NCI-H748 (cell line): Measurements from ENCODE around the gene STPG1.

Source experiments
- DNase-seq: peaks from one replicate; lab custom pipeline; 2025; ENCODE audit not compliant: unreplicated experiment; lab: John Stamatoyannopoulos, UW

STPG1 gene

DNA sequence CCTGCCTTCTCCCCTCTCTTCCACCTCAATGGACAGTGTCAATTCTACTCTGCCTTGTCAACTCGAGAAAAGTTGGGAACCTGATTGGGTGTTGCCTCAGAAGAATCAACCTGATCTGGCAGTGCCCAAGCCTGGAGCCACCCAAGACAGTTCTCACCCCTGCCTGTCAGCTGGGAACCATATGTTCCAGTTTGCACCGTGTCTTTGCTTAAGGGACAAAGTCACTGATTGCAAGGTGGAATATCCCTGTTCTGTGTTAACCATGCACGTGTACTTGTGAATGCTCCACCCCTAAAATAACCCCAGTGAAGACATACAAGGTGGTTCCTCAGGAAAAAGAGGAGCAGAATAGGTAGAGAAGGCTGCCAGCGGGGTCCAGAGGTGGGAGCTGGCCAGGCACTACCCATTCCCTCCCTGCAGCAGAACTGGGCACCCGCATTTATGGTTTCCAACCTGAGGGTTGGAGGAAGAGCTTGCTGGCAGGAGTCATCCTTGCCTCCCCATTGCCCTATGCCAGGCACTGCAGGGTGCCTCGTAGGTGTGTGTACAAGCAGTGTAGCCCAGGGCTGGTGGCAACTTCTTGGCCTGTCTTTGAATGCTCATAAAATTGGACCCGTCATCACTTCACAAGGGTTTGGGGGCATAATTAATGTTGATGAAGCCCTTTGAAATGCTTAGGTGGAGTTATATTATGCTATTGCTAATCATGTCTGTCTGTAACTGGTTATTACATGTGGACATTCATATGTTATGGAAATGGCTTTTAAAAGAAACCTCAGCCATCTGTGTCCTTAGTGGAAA is 13.4 kb upstream of the STPG1 start:
- no peak for DNase-seq

GRCh38 chr1:24425922-24426321 is 12.3 kb upstream of the STPG1 start:
- DNase-seq: no peak

DNA sequence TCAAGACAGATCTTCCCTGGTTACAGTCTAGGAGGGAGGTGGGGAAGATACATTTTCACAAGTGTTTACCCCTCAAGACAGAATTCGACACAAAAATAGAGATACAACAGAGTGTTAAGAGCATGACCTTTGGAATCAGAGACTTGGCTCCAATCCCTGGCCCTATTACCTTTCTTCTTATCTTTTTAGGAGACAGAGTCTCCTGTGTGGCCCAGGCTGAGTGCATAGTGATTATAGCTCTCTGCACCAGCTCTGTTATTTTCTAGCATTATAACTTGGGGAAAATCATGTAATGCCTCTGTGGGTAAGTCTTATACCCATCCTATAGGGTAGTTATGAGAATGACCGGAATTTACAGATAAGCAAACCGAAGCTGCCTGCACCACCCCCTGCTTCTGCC is 11.9 kb upstream of the STPG1 start:
- no peak for DNase-seq

GRCh38 chr1:24424990-24425389 is 11.4 kb upstream of the STPG1 start:
- no peak for DNase-seq

- DNase-seq: no peak
Measured at GRCh38 chr1:24424207-24424606, 10.6 kb upstream of the STPG1 start.

DNA sequence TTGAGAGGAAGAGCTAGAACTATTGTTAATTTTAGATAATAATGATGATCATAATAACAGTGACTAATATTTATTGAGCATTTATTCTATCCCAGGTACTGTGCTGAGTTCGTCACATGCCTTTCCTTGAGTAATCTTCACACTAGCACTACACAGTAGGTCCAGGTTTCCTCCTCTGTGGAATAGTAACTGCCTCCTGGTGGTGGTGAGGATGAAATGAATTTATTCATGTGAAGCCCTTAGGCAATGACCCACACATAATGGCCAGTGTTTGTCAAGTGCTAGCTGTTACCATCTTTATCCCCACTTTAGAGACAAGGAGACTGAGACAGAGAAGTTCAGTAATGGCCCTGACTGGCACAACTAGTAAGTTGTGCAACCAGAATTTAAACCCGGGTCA is 7.9 kb upstream of the STPG1 start:
- DNase-seq: no peak

DNA sequence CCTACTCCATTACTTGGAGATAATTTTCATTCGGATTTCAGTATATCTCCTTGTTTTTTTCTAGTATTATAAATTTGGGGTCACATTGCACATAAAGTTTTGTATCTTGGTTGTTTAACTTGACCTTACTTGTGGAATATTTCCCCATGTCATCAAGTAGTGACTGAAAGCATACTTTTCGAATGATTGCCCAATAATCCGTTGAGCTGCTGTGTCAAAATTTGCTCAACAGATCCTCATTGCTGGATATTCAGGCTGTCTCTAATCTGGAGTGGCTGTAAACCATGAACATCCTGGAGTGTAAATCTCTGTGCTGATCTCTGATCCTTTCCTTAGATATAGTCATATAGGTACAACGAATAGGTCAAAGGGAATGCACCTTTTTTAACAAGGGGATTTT is 7.0 kb upstream of the STPG1 start:
- DNase-seq: no peak

DNA sequence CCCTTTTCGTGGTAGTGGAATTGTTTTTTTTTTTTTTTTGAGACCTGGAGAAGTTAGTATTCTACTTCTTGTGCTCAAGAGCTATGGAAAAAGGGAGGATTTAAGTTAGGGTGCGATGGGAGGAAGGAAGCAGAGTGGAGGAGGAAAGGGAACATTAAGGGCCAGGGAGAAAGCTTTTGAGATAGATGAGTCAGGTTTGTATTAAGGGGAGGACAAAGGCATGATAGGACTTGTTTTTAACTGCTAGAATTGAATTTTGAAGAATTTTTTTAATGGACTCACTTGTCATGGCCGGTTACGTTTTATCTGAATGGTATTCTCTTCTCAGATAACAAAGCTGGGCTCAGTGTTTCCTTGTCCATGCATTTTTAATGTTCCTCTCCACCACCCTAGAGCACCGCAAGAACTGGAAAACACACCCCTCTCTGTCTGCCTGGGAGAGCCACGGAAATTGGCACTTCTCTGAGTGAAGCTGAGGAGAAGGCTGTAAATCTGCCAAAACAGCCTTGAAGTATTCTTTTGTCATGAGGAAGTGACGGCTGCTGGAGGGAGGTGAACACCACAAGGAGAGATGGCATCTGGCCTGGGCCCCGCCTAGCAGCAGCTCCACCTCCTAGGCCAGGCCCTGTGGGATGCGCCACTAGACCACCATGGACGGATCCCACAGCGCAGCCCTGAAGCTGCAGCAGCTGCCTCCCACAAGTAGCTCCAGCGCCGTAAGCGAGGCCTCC is 5.5 kb upstream of the STPG1 start:
- no peak for DNase-seq

GRCh38 chr1:24417681-24418080 is 4.1 kb upstream of the STPG1 start:
- no peak for DNase-seq

DNA sequence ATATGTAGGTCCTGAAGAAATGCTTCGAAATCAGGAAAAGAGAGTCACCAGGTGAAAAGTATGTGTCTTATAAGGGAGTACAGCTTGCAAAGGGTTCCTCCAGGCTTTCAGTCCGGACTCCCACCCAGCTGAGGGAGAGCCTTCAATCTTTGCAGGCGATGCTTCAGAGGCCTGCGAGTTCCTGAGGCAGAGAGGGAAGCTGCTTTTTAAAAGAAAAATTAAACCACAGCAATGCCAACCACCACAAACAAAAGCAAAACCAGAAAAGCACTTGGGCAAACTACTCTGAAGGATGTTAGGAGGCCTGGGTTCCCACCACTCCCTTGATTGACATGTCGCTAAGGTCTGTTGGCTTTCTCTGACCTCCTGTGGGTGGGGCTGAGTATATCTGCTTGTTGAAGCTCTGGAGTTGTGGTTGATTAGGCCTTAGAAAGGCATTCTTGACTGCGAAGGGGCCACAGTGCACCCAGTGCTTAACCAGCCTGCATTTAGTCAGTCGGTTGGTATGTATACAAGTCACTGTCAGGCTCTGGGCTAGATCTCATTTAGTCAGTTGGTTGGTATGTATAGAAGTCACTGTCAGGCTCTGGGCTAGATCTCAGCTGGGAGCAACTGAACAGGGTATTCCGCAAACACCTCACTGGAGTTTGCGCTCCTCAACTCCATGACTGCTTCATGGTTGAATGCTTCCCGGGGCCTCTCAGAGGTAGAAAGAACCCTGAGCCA is 3.2 kb upstream of the STPG1 start:
- peak; percentile 11 for DNase-seq

DNA sequence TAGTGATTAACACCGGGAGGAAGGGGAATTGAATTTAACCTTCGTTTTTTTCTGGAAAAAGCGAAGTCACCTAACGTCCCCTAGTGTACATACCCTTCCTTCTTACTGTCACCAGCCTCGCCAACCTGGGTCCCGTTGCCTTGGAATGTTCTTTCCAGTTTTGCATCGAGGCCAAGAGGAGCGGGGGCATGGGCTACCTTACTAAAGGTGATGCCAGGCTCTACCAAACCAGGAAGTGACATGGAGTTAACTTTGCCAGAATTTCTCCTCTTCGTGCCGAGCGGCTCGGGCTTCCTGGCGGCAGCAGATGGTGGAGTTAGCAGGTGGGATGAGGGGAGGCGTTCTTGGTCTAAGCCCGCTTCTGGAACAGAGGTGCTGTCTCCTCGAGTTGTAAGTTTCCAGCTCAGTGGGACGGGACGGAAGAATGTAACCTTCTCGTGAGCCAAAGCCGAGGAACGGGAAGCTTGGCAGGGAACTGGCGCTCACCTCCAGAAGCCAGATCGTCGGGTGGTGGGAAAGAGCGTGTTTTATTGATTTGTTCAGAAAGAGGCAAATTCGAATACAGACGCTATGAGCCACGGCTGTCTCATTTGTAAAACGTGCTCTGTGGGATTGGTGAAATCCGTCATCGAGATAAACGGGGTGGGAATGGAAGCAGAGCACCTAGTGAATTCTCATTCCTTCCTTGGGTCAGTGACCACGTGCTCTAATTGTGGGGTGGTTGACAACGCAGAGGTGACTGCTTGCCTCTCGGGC is 2.5 kb upstream of the STPG1 start:
- DNase-seq: peak; percentile 50

GRCh38 chr1:24415334-24415909 is 1.8 kb upstream of the STPG1 start, which contains the start of gene NIPAL3:
NIPAL3 (plus strand) TSS chr1:24415802; CDS start chr1:24419548, 3,746 bp downstream.
- peak; percentile 98 for DNase-seq

- DNase-seq: no peak
Measured at GRCh38 chr1:24414775-24415333, 1.3 kb upstream of the STPG1 start.

DNA sequence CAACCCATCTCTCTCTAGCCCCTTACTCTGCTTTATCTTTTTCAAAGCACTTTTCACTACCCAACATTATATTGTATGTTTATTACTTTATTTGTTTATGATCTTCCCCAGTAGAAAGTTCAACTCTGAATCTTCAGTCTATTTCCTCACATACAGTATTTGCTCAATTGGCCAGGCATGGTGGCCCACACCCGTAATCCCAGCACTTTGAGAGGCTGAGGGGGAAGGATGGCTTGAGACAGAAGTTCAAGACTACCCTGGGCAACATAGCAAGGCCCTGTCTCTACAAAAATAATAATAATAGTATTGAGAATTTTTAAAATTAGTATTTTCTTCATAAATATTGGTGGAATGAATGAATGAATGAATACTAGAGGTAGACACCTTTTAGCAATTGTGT is 1.2 kb downstream of the STPG1 start:
- DNase-seq: no peak

- DNase-seq: no peak
Measured at GRCh38 chr1:24411963-24412362, 1.6 kb downstream of the STPG1 start.

DNA sequence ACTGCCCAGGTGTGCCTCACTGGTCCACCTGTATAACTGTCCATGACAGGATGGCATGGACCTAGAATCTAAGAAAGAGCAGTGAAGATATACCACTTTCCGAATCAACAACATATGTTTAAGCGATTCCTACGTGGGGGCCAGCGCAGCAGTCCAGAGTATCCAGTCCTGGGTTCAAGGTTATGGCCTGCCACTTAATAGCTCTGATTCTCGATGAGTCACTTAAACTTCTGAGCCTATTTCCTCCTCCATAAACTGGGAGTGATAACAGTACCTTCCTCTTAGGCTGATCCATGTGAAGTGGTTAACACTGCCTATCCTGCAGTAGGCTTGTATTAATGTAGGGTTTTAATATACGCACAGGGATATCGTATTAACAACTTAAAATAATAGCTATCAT is 2.8 kb downstream of the STPG1 start:
- DNase-seq: no peak

- DNase-seq: no peak
Measured at GRCh38 chr1:24409535-24409934, 4.0 kb downstream of the STPG1 start.

- no peak for DNase-seq
Measured at GRCh38 chr1:24406788-24407187, 6.8 kb downstream of the STPG1 start.

DNA sequence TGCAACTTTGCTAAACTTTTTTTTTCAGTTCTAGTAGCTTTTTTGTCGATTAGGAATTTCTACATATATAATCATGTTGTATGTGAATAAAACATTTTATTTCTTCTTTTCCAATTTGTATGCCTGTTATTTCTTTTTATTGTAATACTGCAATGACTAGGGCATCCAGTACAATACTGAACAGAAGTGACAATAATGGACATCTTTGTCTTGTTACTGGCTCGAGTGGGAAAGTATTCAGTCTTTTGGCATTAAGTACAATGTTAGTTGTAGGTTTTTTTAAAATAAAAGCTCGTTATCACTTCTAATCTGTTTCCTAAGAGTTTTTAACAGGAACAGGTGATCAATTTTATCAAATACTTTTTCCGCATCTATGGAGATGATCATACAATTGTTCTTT is 9.8 kb downstream of the STPG1 start:
- DNase-seq: no peak

- no peak for DNase-seq
Measured at GRCh38 chr1:24400065-24400464, 13.5 kb downstream of the STPG1 start.
